ENCODE data around the gene ZSWIM5. TPM values are rescaled to one million over a fixed set of nuclear protein-coding genes. Genes with fewer than 3 reads are reported as not detected.
A peak's percentile ranks its signal among the peaks of the same experiment; 100 is the strongest.

Gene ZSWIM5
- total and polyA plus RNA-seq, 9 of the 15 experiments (the other 6 are each of a cell fraction or from before 2014, with no cell fraction given): under 0.01 to 0.07 (median 0.03) TPM; not detected in 3

DNA sequence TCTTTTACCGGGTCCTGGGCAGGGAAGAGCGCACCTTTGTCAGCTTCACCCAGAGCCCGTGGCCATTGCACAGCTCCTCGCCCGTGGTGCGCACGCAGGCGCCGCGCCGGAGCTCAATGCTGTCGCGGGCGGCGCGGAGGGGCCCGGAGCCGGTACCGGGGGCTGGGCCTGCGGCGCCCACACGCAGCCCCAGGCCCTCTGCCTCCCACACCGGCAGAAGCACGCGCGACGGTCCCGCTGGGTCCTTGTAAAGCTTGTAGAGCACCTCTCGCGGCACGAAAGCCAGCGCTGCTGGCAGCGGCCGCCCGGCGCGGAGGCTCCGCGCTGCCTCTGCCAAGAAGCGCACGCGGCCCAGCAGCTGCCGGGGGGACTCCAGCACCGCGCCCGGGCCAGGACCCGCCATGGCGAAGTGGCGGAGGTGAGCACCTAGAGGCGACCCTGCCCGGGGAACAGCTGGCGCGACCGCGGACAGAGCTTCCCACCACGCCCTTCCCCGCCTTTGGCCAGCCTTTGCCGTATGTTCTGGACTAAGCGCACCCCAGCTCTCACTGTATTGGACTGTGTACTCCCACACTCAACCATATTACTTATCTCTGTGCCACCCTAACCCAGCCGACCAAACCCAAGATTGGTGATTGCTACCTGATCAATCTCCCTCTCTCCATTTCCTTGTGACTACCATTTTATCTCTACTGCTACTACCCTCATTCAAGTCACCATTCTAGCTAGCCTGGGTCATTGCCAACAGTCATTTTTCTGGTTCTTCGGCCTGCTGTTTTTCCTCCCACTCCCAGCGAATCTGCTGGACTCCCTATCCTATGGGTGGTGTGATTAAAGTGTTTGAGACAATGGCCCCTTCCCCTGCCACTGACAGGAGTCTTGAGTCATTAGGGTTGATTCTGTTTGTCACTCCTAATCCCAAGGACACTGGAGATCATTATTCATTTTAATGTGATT is 195.3 kb downstream of the ZSWIM5 start, which contains the start of gene HECTD3 (continued):
- TF ChIP-seq U2AF1 (optimal IDR thresholded peaks at IDR 0.05; ENCODE audit: low read depth, low read length) (no peak), GTF3C2 (IDR thresholded peaks at IDR 0.05; ENCODE audit: borderline replicate concordance, extremely low read depth, insufficient read length) (no peak), NONO (IDR thresholded peaks at IDR 0.05; ENCODE audit: low read depth in 2 of 2, low read length in 1 of 2) (peak in 1 of 2 experiments; percentile 50; a peak in 1 of 4 replicates), JUN (IDR thresholded peaks at IDR 0.05; ENCODE audit: borderline replicate concordance, low read depth, low read length) (no peak), JUN (CRISPR knock-in tag; IDR thresholded peaks at IDR 0.05; ENCODE audit: borderline replicate concordance) (no peak), GATA2 (CRISPR knock-in tag; IDR thresholded peaks at IDR 0.05) (no peak; the same call in none of the 2 replicates), ILK (tag; IDR thresholded peaks at IDR 0.05; ENCODE audit: borderline replicate concordance, low read depth) (no peak), ZNF165 (CRISPR knock-in tag; IDR thresholded peaks at IDR 0.05; ENCODE audit: borderline replicate concordance) (no peak), SAFB (IDR thresholded peaks at IDR 0.05; ENCODE audit: borderline replicate concordance, low read depth, low read length) (peak; percentile 70; the same call in 1 of the 2 replicates), RBFOX2 (IDR thresholded peaks at IDR 0.05; ENCODE audit: low read depth, low read length) (peak; percentile 77), PRDM10 (IDR thresholded peaks at IDR 0.05; ENCODE audit: partially characterized antibody) (no peak), FOSL1 (tag; conservative IDR thresholded peaks at IDR 0.05) (no peak), POLR2G (IDR thresholded peaks at IDR 0.05; ENCODE audit: low read depth, low read length) (peak; percentile 83), NFRKB (IDR thresholded peaks at IDR 0.05; ENCODE audit: low read depth) (peak; percentile 51), ESRRA (IDR thresholded peaks at IDR 0.05; ENCODE audit: borderline replicate concordance, low read depth) (peak; percentile 48; the same call in 1 of the 2 replicates)
- TF ChIP-seq, protein P1, sequence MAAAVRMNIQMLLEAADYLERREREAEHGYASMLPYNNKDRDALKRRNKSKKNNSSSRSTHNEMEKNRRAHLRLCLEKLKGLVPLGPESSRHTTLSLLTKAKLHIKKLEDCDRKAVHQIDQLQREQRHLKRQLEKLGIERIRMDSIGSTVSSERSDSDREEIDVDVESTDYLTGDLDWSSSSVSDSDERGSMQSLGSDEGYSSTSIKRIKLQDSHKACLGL (CRISPR knock-in tag; IDR thresholded peaks at IDR 0.05; ENCODE audit: borderline replicate concordance, poor library complexity, severe bottlenecking): no peak
- TF ChIP-seq, protein P2, sequence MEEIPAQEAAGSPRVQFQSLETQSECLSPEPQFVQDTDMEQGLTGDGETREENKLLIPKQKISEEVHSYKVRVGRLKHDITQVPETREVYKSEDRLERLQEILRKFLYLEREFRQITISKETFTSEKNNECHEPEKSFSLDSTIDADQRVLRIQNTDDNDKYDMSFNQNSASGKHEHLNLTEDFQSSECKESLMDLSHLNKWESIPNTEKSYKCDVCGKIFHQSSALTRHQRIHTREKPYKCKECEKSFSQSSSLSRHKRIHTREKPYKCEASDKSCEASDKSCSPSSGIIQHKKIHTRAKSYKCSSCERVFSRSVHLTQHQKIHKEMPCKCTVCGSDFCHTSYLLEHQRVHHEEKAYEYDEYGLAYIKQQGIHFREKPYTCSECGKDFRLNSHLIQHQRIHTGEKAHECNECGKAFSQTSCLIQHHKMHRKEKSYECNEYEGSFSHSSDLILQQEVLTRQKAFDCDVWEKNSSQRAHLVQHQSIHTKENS (CRISPR knock-in tag; IDR thresholded peaks at IDR 0.05): no peak
